ENCODE measurements around the gene DNMBP.

- no peak for TF ChIP-seq GATA2 (IDR thresholded peaks at IDR 0.05; ENCODE audit: low read depth, low read length)
- no peak for TF ChIP-seq GATA3 (IDR thresholded peaks at IDR 0.05; ENCODE audit: low read depth, low read length)
Measured at GRCh38 chr10:99914236-99914635, 95.5 kb downstream of the DNMBP start.

Data from SH-SY5Y (cell line).